HCT116 (cell line): Measurements from ENCODE around the gene PLXNC1.

ENCODE experiments used
- CEBPB ChIP-seq: IDR thresholded peaks from 2 replicates; pipeline ENCODE4 v1.6.1; 2012; ENCODE audit warnings: low read depth
- EZH2 ChIP-seq: fragments of 200-600 bp; sonication (generic); IDR thresholded peaks from 2 replicates; pipeline ENCODE4 v1.6.1; 2017; ENCODE audit warnings: antibody characterized with exemption, mixed run types
- EZH2phosphoT487 ChIP-seq: fragments of 200-600 bp; IDR thresholded peaks from 2 replicates; pipeline ENCODE4 v1.6.1; 2018; ENCODE audit warnings: antibody characterized with exemption, borderline replicate concordance
- MAX ChIP-seq: IDR thresholded peaks from 2 replicates; pipeline ENCODE4 v1.6.1; 2012
- POLR2A ChIP-seq: IDR thresholded peaks from 2 replicates; pipeline ENCODE4 v1.7.0; 2011; ENCODE audit warnings: borderline replicate concordance; ENCODE audit not compliant: insufficient read depth, insufficient read length; ENCODE audit errors: extremely low read depth
- RAD21 ChIP-seq: IDR thresholded peaks from 2 replicates; pipeline ENCODE4 v1.6.1; 2012; ENCODE audit warnings: low read depth, mild to moderate bottlenecking
- SRF ChIP-seq: IDR thresholded peaks from 2 replicates; pipeline ENCODE4 v1.6.1; 2012; ENCODE audit warnings: low read depth
- YY1 ChIP-seq: IDR thresholded peaks from 2 replicates; pipeline ENCODE4 v1.6.1; 2011; ENCODE audit warnings: low read length, low read depth, moderate library complexity, mild to moderate bottlenecking; ENCODE audit not compliant: insufficient replicate concordance; ENCODE audit errors: extremely low read depth
- ZNF274 ChIP-seq: fragments of 200-500 bp; sonication (Bioruptor generic); IDR thresholded peaks from 2 replicates; pipeline ENCODE4 v1.6.1; 2014; ENCODE audit warnings: mild to moderate bottlenecking, low read depth, low read length, inconsistent platforms
- TF ChIP-seq, protein P1 (sequence below), 3 experiments: fragments of 200-600 bp in 1 of 3; sonication (generic) in 1 of 3; IDR thresholded peaks in 2 of 3; conservative IDR thresholded peaks in 1 of 3; 2 replicates each; pipeline ENCODE4 v1.5.1; 2012 to 2017; ENCODE audit warnings: low read depth in 2 of 3, low read length in 2 of 3, antibody characterized with exemption in 1 of 3, borderline replicate concordance in 1 of 3, control low read depth in 1 of 3, mild to moderate bottlenecking in 1 of 3, mixed read lengths in 1 of 3, mixed run types in 1 of 3, moderate library complexity in 1 of 3; ENCODE audit not compliant: insufficient read depth in 1 of 3
- TF ChIP-seq, protein P2 (sequence below): IDR thresholded peaks from 2 replicates; pipeline ENCODE4 v1.6.1; 2011; ENCODE audit warnings: mild to moderate bottlenecking, low read length, moderate library complexity; ENCODE audit not compliant: insufficient replicate concordance; ENCODE audit errors: extremely low read depth

DNA sequence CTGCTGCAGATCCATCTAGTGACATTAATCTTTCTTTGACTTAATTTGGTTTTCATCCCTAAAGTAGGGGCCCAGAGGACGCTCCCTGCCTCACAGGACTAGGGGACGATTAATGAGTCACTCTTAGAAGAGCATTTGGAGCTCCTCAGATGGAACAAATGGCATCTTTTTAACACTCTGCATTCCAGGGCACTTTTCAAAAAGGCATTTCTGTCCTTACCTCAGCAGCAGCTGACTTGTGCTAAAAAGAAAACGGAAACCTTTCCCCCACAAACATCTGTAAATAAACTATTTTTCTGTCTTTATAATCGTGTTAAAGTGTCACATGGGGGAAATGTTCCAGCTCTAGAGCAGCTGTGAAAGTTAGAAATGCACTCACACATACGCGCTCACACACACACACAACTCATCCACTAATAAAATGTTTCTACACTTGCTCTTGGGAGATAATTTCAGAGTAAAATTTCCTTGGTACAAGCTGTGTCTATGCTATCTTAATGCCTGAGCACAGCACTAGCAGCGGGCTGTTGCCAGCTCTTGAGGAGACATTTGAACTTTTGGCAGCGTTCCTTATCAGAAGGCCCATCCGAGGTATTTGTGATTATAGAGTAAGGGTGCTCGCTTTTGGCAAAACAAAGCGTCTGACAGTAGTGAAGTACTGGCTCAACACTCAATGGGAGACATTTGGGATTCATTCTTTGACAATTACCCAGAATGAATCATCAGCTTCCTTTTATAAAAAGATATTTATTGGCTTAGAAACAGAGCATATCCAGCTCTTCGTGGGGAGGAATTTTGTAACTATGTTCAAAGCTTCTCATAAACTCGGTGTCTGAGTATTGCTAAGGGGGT lies 141.3 kb downstream of the PLXNC1 start:
- no peak for TF ChIP-seq POLR2A
- TF ChIP-seq EZH2phosphoT487 = no peak
- no peak for TF ChIP-seq CEBPB
- no peak for TF ChIP-seq EZH2
- TF ChIP-seq SRF = no peak
- TF ChIP-seq, protein P1, sequence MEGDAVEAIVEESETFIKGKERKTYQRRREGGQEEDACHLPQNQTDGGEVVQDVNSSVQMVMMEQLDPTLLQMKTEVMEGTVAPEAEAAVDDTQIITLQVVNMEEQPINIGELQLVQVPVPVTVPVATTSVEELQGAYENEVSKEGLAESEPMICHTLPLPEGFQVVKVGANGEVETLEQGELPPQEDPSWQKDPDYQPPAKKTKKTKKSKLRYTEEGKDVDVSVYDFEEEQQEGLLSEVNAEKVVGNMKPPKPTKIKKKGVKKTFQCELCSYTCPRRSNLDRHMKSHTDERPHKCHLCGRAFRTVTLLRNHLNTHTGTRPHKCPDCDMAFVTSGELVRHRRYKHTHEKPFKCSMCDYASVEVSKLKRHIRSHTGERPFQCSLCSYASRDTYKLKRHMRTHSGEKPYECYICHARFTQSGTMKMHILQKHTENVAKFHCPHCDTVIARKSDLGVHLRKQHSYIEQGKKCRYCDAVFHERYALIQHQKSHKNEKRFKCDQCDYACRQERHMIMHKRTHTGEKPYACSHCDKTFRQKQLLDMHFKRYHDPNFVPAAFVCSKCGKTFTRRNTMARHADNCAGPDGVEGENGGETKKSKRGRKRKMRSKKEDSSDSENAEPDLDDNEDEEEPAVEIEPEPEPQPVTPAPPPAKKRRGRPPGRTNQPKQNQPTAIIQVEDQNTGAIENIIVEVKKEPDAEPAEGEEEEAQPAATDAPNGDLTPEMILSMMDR (IDR thresholded peaks at IDR 0.05 in 2 of 3, conservative IDR thresholded peaks at IDR 0.05 in 1 of 3; ENCODE audit: borderline replicate concordance in 1 of 3, insufficient read depth in 1 of 3, low read depth in 2 of 3, low read length in 2 of 3) = no peak
- no peak for TF ChIP-seq ZNF274
- TF ChIP-seq, protein P2, sequence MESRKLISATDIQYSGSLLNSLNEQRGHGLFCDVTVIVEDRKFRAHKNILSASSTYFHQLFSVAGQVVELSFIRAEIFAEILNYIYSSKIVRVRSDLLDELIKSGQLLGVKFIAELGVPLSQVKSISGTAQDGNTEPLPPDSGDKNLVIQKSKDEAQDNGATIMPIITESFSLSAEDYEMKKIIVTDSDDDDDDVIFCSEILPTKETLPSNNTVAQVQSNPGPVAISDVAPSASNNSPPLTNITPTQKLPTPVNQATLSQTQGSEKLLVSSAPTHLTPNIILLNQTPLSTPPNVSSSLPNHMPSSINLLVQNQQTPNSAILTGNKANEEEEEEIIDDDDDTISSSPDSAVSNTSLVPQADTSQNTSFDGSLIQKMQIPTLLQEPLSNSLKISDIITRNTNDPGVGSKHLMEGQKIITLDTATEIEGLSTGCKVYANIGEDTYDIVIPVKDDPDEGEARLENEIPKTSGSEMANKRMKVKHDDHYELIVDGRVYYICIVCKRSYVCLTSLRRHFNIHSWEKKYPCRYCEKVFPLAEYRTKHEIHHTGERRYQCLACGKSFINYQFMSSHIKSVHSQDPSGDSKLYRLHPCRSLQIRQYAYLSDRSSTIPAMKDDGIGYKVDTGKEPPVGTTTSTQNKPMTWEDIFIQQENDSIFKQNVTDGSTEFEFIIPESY = no peak
- no peak for TF ChIP-seq MAX
- no peak for TF ChIP-seq RAD21
- TF ChIP-seq YY1 = no peak
